Central memory CD8-positive, alpha-beta T cell (primary cell): ENCODE results near the gene ARHGAP45.

Experiments
- ATAC-seq: fragments of 150-1000 bp; cut with Tn5 transposase; replicated peaks from 2 replicates; pipeline ENCODE4 v1.10.0; 2022; ENCODE audit warnings: mild to moderate bottlenecking, moderate FRiP score, moderate number of reproducible peaks; ENCODE audit not compliant: poor library complexity, severe bottlenecking; ENCODE audit errors: extremely low read depth
- DNase-seq, 2 donors: peaks; one replicate each; pipeline ENCODE4 v3.0.0; 2021; ENCODE audit warnings: low spot score in 2 of 2
- H3K27ac Mint-ChIP-seq: one replicate; pipeline ENCODE4 v1.8.0; 2022; ENCODE audit warnings: low read depth, mild to moderate bottlenecking, moderate library complexity, mixed read lengths
- H3K27me3 Mint-ChIP-seq: one replicate; pipeline ENCODE4 v1.8.0; 2022; ENCODE audit warnings: mixed read lengths
- H3K36me3 Mint-ChIP-seq: one replicate; pipeline ENCODE4 v1.8.0; 2022; ENCODE audit warnings: mild to moderate bottlenecking, moderate library complexity, mixed read lengths; ENCODE audit not compliant: insufficient read depth
- H3K4me1 Mint-ChIP-seq: one replicate; pipeline ENCODE4 v1.8.0; 2022; ENCODE audit warnings: mixed read lengths
- H3K4me3 Mint-ChIP-seq: one replicate; pipeline ENCODE4 v1.8.0; 2022; ENCODE audit warnings: mild to moderate bottlenecking, moderate library complexity, mixed read lengths
- H3K9me3 Mint-ChIP-seq: one replicate; pipeline ENCODE4 v1.8.0; 2022; ENCODE audit warnings: mixed read lengths

The ARHGAP45 gene

GRCh38 chr19:1027650-1028061 lies 39.3 kb upstream of the ARHGAP45 start:
- H3K27ac Mint-ChIP-seq, result peak overlapping the region; percentile 91
- H3K4me1 Mint-ChIP-seq, result peaks cover 28% of the 10 kb centered on the region
- ATAC-seq, result no peak
- no peaks in the 10 kb centered on the region for H3K9me3 Mint-ChIP-seq
- H3K36me3 Mint-ChIP-seq, result peaks cover 42% of the 10 kb centered on the region
- no peak for DNase-seq
- peak overlapping the region; percentile 98 for H3K4me3 Mint-ChIP-seq
- H3K27me3 Mint-ChIP-seq, result no peaks in the 10 kb centered on the region

- Mint-ChIP-seq H3K27me3 (no peaks in the 10 kb centered on the region), H3K4me1 (peaks cover 30% of the 10 kb centered on the region), H3K27ac (peak overlapping the region; percentile 91), H3K9me3 (no peaks in the 10 kb centered on the region), H3K36me3 (peaks cover 47% of the 10 kb centered on the region), H3K4me3 (peak overlapping the region; percentile 98)
- ATAC-seq, result peak; percentile 19
- no peak for DNase-seq
Observed at GRCh38 chr19:1028062-1028926, 38.7 kb upstream of the ARHGAP45 start.

GRCh38 chr19:1032264-1032867 lies 34.6 kb upstream of the ARHGAP45 start:
- Mint-ChIP-seq H3K27me3 (no peaks in the 10 kb centered on the region), H3K36me3 (peaks cover 66% of the 10 kb centered on the region), H3K4me1 (peaks cover 38% of the 10 kb centered on the region), H3K4me3 (peak overlapping the region; percentile 98), H3K27ac (peak overlapping the region; percentile 91), H3K9me3 (no peaks in the 10 kb centered on the region)
- ATAC-seq (no peak), DNase-seq (no peak)

- Mint-ChIP-seq H3K36me3 (peaks cover 78% of the 10 kb centered on the region), H3K27me3 (no peaks in the 10 kb centered on the region), H3K4me1 (peaks cover 53% of the 10 kb centered on the region), H3K4me3 (no peak overlapping the region), H3K9me3 (no peaks in the 10 kb centered on the region), H3K27ac (peak overlapping the region; percentile 74)
- DNase-seq, result no peak
- no peak for ATAC-seq
Observed at GRCh38 chr19:1035998-1036621, 30.9 kb upstream of the ARHGAP45 start.

- DNase-seq (no peak), ATAC-seq (no peak)
- H3K4me3 Mint-ChIP-seq, result peak overlapping the region; percentile 97
- peaks cover 63% of the 10 kb centered on the region for H3K36me3 Mint-ChIP-seq
- no peaks in the 10 kb centered on the region for H3K27me3 Mint-ChIP-seq
- H3K9me3 Mint-ChIP-seq, result no peaks in the 10 kb centered on the region
- H3K4me1 Mint-ChIP-seq, result peaks cover 52% of the 10 kb centered on the region
- H3K27ac Mint-ChIP-seq, result peak overlapping the region; percentile 83
Observed at GRCh38 chr19:1037621-1038064, 29.3 kb upstream of the ARHGAP45 start.

- Mint-ChIP-seq H3K4me1 (peaks cover 47% of the 10 kb centered on the region), H3K27me3 (no peaks in the 10 kb centered on the region), H3K36me3 (peaks cover 61% of the 10 kb centered on the region), H3K9me3 (no peaks in the 10 kb centered on the region), H3K27ac (peak overlapping the region; percentile 83), H3K4me3 (peak overlapping the region; percentile 97)
- ATAC-seq (no peak), DNase-seq (no peak)
Observed at GRCh38 chr19:1038978-1039645, 27.9 kb upstream of the ARHGAP45 start.

GRCh38 chr19:1039646-1040475 lies 27.1 kb upstream of the ARHGAP45 start, which contains the start of gene ABCA7:
ABCA7 (plus strand) TSS chr19:1040107; CDS start chr19:1041362, 1,255 bp downstream.
- H3K9me3 Mint-ChIP-seq, result no peaks in the 10 kb centered on the region
- peaks cover 47% of the 10 kb centered on the region for H3K4me1 Mint-ChIP-seq
- H3K27me3 Mint-ChIP-seq, result no peaks in the 10 kb centered on the region
- H3K27ac Mint-ChIP-seq, result peak within 1 kb of the TSS; percentile 83
- ATAC-seq (peak; percentile 96), DNase-seq (peak; percentile 98 to 99)
- peak within 1 kb of the TSS; percentile 97 for H3K4me3 Mint-ChIP-seq
- H3K36me3 Mint-ChIP-seq, result peaks cover 64% of the 10 kb centered on the region

- Mint-ChIP-seq H3K4me3 (peak overlapping the region; percentile 97), H3K4me1 (peaks cover 46% of the 10 kb centered on the region), H3K36me3 (peaks cover 58% of the 10 kb centered on the region), H3K27ac (peak overlapping the region; percentile 83), H3K9me3 (no peaks in the 10 kb centered on the region), H3K27me3 (no peaks in the 10 kb centered on the region)
- DNase-seq (peak; percentile 73 to 78), ATAC-seq (peak; percentile 50)
Observed at GRCh38 chr19:1040476-1041271, 26.3 kb upstream of the ARHGAP45 start.

GRCh38 chr19:1041272-1041834 lies 25.6 kb upstream of the ARHGAP45 start:
- ATAC-seq (no peak), DNase-seq (no peak)
- no peaks in the 10 kb centered on the region for H3K9me3 Mint-ChIP-seq
- peak overlapping the region; percentile 97 for H3K4me3 Mint-ChIP-seq
- no peak overlapping the region for H3K27ac Mint-ChIP-seq
- H3K36me3 Mint-ChIP-seq, result peaks cover 52% of the 10 kb centered on the region
- H3K4me1 Mint-ChIP-seq, result peaks cover 44% of the 10 kb centered on the region
- H3K27me3 Mint-ChIP-seq, result no peaks in the 10 kb centered on the region

GRCh38 chr19:1041835-1042685 lies 24.9 kb upstream of the ARHGAP45 start:
- DNase-seq (no peak), ATAC-seq (no peak)
- Mint-ChIP-seq H3K36me3 (peaks cover 46% of the 10 kb centered on the region), H3K9me3 (no peaks in the 10 kb centered on the region), H3K27ac (no peak overlapping the region), H3K4me3 (peak overlapping the region; percentile 97), H3K27me3 (no peaks in the 10 kb centered on the region), H3K4me1 (peaks cover 40% of the 10 kb centered on the region)
